ENCODE results near the gene DEGS2.

DNA sequence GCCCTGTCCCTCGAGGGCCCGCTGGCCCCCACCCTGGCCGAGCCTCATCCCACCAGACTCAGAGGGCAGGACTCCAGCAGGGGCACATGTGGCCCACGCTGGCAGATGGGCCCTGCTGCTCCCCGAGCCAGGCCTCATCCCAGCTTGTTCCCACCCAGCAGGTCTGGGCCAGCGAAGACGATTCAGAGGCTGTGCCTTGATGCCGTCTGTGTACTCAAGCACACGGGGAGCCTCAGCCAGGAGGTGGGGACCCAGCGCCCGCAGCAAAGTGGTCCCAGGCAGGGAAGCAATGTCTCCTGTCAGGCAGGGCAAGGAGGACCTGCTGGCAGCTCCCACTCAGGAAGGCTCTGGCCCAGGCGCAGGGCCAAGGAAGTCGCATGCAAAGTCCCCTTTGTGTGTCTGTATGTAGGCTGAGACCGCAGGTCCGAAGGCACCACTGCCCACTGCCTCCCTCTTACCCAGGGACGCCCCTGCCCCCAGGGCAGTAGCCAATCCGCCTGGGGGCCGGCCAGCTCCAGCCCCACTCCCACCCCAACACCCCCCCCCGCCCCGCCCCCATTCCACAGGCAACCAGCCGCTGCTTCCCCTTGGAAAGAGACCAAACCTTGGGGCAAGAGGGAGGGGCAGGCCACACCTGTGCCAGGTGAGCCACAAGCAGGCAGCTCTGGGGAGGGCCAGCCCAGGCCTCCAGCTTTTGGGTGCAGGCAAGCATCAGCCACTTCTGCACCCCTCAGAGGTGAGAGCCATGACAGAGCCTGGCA, 9.4 kb downstream of the DEGS2 start:
- TF ChIP-seq, protein P1, sequence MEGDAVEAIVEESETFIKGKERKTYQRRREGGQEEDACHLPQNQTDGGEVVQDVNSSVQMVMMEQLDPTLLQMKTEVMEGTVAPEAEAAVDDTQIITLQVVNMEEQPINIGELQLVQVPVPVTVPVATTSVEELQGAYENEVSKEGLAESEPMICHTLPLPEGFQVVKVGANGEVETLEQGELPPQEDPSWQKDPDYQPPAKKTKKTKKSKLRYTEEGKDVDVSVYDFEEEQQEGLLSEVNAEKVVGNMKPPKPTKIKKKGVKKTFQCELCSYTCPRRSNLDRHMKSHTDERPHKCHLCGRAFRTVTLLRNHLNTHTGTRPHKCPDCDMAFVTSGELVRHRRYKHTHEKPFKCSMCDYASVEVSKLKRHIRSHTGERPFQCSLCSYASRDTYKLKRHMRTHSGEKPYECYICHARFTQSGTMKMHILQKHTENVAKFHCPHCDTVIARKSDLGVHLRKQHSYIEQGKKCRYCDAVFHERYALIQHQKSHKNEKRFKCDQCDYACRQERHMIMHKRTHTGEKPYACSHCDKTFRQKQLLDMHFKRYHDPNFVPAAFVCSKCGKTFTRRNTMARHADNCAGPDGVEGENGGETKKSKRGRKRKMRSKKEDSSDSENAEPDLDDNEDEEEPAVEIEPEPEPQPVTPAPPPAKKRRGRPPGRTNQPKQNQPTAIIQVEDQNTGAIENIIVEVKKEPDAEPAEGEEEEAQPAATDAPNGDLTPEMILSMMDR (conservative IDR thresholded peaks at IDR 0.05; ENCODE audit: low read depth, low read length): no peak
- TF ChIP-seq EZH2 (IDR thresholded peaks at IDR 0.05; ENCODE audit: borderline replicate concordance, low read depth, low read length, poor library complexity, severe bottlenecking): no peak

Measured in A673 (cell line).